ENCODE results near the gene WDR4. TPM values are rescaled to one million over a fixed set of nuclear protein-coding genes. Genes with fewer than 3 reads are reported as not detected.
A peak's percentile ranks its signal among the peaks of the same experiment; 100 is the strongest.
"Not testable (repeated sequence)": the region's sequence is repeated elsewhere in the genome, so short reads cannot be mapped to it uniquely, and the experiment has no call there.

Gene WDR4
- total RNA-seq = 10 to 100 TPM; 18.2 to 18.5 TPM

DNA sequence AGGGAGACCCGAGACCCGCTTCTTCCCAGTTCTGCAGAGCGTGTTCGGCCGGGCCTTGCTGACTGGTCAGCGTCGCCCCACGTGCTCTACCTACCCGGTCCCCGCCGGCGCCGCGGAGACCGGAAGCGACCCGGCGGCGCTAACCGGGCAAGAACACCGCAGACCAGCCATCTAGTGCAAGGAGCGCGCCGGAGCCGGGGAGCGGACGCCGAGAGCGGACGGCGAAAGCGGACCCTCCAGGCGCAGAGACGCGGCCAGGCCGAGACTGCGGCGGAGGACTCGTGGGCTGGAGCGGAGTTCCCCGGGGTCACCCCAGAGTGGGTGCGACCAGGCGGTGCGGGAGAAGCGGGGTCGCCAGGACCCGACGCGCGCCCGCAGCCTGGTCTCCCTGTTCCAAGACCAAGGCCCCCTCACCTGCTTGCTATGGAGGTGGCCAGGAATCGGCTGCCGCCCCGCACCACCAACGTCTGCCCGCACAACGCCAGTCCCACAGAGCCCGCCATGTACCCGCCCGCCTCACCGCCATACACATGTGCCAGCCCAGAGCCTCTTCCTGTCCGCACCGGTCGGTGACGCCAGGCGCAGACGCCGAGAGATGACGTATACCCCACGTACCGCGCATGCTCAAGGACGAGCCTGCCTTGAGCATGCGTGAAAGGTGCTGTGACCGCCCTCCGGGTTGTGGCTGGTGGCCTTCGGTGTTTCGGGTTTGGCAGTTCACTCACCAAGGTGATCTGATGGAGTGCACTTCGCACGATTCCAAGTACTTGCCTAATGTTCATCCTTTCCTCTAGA, at the start of gene WDR4:
TSS of gene WDR4 (minus strand) at position 547 of the 795 bp plus-strand sequence. CDS start at position 503, 44 bp downstream.
- POLR2A ChIA-PET = interaction anchor here (0.7 to 5.1 kb wide), 8 partner anchors 9 to 480 kb away, joined by 3 to 63 read pairs (median 3); partner anchors contain the start of genes NDUFV3, PKNOX1 and RSPH1
- peaks cover 31% of the 10 kb centered on the region for H3K4me1 Mint-ChIP-seq
- peak within 1 kb of the TSS; percentile 90 for H3K27ac Mint-ChIP-seq
- H3K36me3 Mint-ChIP-seq (ENCODE audit: low read depth) = peaks cover 37% of the 10 kb centered on the region
- CTCF ChIA-PET = interaction anchor here (1.8 kb wide), 1 partner anchor 13 kb away, joined by 6 read pairs; no protein-coding TSS in a partner anchor
- no peaks in the 10 kb centered on the region for H3K9me3 Mint-ChIP-seq
- H3K4me3 Mint-ChIP-seq = peak within 1 kb of the TSS; percentile 95
- H3K27me3 Mint-ChIP-seq = no peaks in the 10 kb centered on the region
- peak; percentile 99 for DNase-seq

- H3K9me3 Mint-ChIP-seq; H3K4me3 Mint-ChIP-seq; H3K36me3 Mint-ChIP-seq (ENCODE audit: low read depth); H3K27ac Mint-ChIP-seq; DNase-seq; H3K27me3 Mint-ChIP-seq: not testable (repeated sequence)
- H3K4me1 Mint-ChIP-seq = peaks cover 20% of the 10 kb centered on the region
- ChIA-PET POLR2A (interaction anchor here (1.7 kb wide), 1 partner anchor 35 kb away, joined by 4 read pairs; the partner anchor contains the start of gene NDUFV3), CTCF (interaction anchor here (1.2 kb wide), 1 partner anchor 9 kb away, joined by 3 read pairs; no protein-coding TSS in a partner anchor)
Measured at GRCh38 chr21:42927474-42928200, 48.3 kb upstream of the WDR4 start.

- ChIA-PET POLR2A (no interaction called here), CTCF (interaction anchor here (0.7 kb wide), 1 partner anchor 17 kb away, joined by 4 read pairs; no protein-coding TSS in a partner anchor)
- DNase-seq = no peak
- Mint-ChIP-seq H3K9me3 (no peaks in the 10 kb centered on the region), H3K27ac (peak within 1 kb of the TSS; percentile 61), H3K36me3 (ENCODE audit: low read depth) (no peaks in the 10 kb centered on the region), H3K4me3 (no peak within 1 kb of the TSS), H3K4me1 (peaks cover 20% of the 10 kb centered on the region), H3K27me3 (no peaks in the 10 kb centered on the region)
Measured at GRCh38 chr21:42925114-42925926, 46.0 kb upstream of the WDR4 start, which contains the start of gene ERVH48-1. TSS of gene ERVH48-1 (minus strand) at chr21:42925630. CDS start at chr21:42919006, 6,624 bp downstream.

- peak overlapping the region; percentile 61 for H3K27ac Mint-ChIP-seq
- H3K9me3 Mint-ChIP-seq = no peaks in the 10 kb centered on the region
- ChIA-PET POLR2A (no interaction called here), CTCF (no interaction called here)
- H3K27me3 Mint-ChIP-seq = no peaks in the 10 kb centered on the region
- no peaks in the 10 kb centered on the region for H3K36me3 Mint-ChIP-seq (ENCODE audit: low read depth)
- H3K4me1 Mint-ChIP-seq = peaks cover 20% of the 10 kb centered on the region
- H3K4me3 Mint-ChIP-seq = no peak overlapping the region
- no peak for DNase-seq
Measured at GRCh38 chr21:42924433-42924751, 45.1 kb upstream of the WDR4 start.

DNA sequence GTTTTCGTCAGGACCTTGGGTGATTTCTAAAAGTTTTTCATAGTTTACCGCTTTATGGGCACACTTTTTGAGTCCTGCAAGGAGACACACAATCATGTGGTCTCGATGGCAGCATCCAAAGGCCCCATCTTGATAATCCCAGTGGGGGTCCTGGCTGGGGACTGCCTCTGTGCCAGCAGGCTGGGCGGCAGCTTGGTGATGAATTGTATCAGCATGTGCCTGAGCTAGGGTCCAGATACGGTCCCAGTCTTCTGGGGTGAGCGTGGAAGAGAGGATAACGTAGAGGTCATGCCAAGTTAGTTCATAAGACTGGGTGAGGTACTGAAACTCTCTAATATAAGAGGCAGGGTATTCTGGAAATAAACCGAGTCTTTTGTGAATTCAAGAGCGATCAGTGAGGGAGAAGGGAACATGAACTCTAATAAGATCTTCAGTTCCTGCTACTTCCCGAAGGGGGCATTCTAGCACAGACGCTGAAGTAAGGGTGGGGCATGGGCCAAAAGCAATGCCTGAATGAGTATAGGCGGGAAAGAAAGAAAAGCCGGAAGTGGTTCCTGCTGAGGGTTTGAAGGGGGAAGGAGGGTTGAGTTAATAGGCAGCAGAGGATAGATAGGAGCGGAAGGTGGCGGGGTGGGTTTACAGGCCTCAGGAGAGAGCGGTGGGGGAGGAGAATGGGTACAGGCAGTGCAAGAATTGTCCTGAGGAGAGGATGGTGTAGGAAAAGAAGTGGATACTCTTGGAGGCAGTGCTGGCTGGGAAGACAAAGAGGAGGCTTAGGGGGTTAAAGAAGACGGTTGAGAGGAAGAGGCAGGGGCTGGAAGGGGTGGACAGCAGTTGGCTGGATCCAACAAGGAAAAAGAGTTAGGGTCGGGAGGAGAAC, 44.5 kb upstream of the WDR4 start:
- CTCF ChIA-PET = no interaction called here
- Mint-ChIP-seq H3K4me1 (peaks cover 20% of the 10 kb centered on the region), H3K27me3 (no peaks in the 10 kb centered on the region)

DNA sequence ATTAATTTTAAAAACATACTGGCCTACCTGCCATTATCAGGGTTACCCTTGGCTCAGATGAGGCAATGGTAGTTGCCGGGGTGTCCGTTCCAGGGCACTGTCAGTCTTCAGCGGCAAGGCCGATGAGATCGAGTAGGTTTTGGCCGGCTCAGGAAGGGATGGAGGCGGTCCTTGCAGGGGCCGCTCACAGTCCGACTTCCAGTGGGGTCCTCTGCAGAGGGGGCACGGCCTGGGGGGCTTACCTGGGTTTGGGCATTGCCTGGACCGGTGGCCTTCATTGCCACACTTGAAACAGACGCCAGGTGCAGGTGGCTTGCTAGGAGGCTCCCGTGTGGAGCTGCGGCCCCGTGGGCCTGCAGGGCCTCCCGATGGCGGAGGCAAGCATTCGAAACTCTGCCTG, 43.6 kb upstream of the WDR4 start:
- Mint-ChIP-seq H3K4me3 (no peak overlapping the region), H3K9me3 (no peaks in the 10 kb centered on the region), H3K36me3 (ENCODE audit: low read depth) (no peaks in the 10 kb centered on the region), H3K27me3 (no peaks in the 10 kb centered on the region), H3K27ac (no peak overlapping the region), H3K4me1 (peaks cover 20% of the 10 kb centered on the region)
- POLR2A ChIA-PET = no interaction called here
- CTCF ChIA-PET = no interaction called here
- DNase-seq = no peak

More for the DNA sequence above, 44.5 kb upstream of the WDR4 start:
- DNase-seq = peak; percentile 81
- Mint-ChIP-seq H3K9me3 (no peaks in the 10 kb centered on the region), H3K27ac (peak overlapping the region; percentile 61), H3K36me3 (ENCODE audit: low read depth) (no peaks in the 10 kb centered on the region), H3K4me3 (peak overlapping the region; percentile 5)
- POLR2A ChIA-PET = no interaction called here

GRCh38 chr21:42921927-42922326, 42.6 kb upstream of the WDR4 start:
- Mint-ChIP-seq H3K27me3 (no peaks in the 10 kb centered on the region), H3K4me3 (no peak overlapping the region), H3K9me3 (no peaks in the 10 kb centered on the region), H3K27ac (no peak overlapping the region), H3K36me3 (ENCODE audit: low read depth) (no peaks in the 10 kb centered on the region), H3K4me1 (peaks cover 20% of the 10 kb centered on the region)
- DNase-seq = no peak
- ChIA-PET POLR2A (interaction anchor here (1.0 kb wide), 1 partner anchor 54 kb away, joined by 3 read pairs; no protein-coding TSS in a partner anchor), CTCF (interaction anchor here (0.6 kb wide), 1 partner anchor 611 kb away, joined by 4 read pairs; no protein-coding TSS in a partner anchor)

- H3K27me3 Mint-ChIP-seq = no peaks in the 10 kb centered on the region
Measured at GRCh38 chr21:42918291-42918690, 39.0 kb upstream of the WDR4 start.

GRCh38 chr21:42913476-42913875, 34.1 kb upstream of the WDR4 start:
- DNase-seq = no peak
- POLR2A ChIA-PET = no interaction called here

More at GRCh38 chr21:42918291-42918690, 39.0 kb upstream of the WDR4 start:
- no peak overlapping the region for H3K27ac Mint-ChIP-seq
- DNase-seq = no peak
- H3K36me3 Mint-ChIP-seq (ENCODE audit: low read depth) = no peaks in the 10 kb centered on the region
- ChIA-PET POLR2A (no interaction called here), CTCF (interaction anchor here (1.4 kb wide), 1 partner anchor 10 kb away, joined by 3 read pairs; no protein-coding TSS in a partner anchor)
- H3K9me3 Mint-ChIP-seq = no peaks in the 10 kb centered on the region
- no peak overlapping the region for H3K4me3 Mint-ChIP-seq
- peaks cover 2% of the 10 kb centered on the region for H3K4me1 Mint-ChIP-seq

GRCh38 chr21:42911920-42912319, 32.6 kb upstream of the WDR4 start:
- H3K27me3 Mint-ChIP-seq, CTCF ChIA-PET, H3K4me3 Mint-ChIP-seq, H3K9me3 Mint-ChIP-seq, POLR2A ChIA-PET, DNase-seq, H3K27ac Mint-ChIP-seq, H3K4me1 Mint-ChIP-seq: not testable (repeated sequence)
- H3K36me3 Mint-ChIP-seq (ENCODE audit: low read depth) = peaks cover 20% of the 10 kb centered on the region

More at GRCh38 chr21:42913476-42913875, 34.1 kb upstream of the WDR4 start:
- Mint-ChIP-seq H3K27me3 (no peaks in the 10 kb centered on the region), H3K4me1 (no peaks in the 10 kb centered on the region), H3K4me3 (no peak overlapping the region), H3K36me3 (ENCODE audit: low read depth) (peaks cover 16% of the 10 kb centered on the region), H3K9me3 (no peaks in the 10 kb centered on the region), H3K27ac (no peak overlapping the region)
- CTCF ChIA-PET = no interaction called here

DNA sequence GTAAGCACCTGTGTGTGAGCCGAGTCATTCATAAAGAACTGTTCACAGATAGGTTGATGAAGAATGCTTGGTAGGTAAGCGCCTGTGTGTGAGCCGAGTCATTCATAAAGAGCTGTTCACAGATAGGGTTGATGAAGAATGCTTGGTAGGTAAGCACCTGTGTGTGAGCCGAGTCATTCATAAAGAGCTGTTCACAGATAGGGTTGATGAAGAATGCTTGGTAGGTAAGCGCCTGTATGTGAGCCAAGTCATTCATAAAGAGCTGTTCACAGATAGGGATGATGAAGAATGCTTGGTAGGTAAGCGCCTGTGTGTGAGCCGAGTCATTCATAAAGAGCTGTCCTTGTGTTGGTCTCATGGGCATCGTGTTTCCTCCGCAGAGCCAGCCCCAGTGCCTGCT, 29.1 kb upstream of the WDR4 start:
- H3K4me1 Mint-ChIP-seq, H3K4me3 Mint-ChIP-seq, H3K27ac Mint-ChIP-seq, H3K27me3 Mint-ChIP-seq, H3K9me3 Mint-ChIP-seq, DNase-seq: not testable (repeated sequence)
- CTCF ChIA-PET = interaction anchor here (0.6 kb wide), 1 partner anchor 1121 kb away, joined by 3 read pairs; no protein-coding TSS in a partner anchor
- peaks cover 40% of the 10 kb centered on the region for H3K36me3 Mint-ChIP-seq (ENCODE audit: low read depth)
- POLR2A ChIA-PET = interaction anchor here (0.6 kb wide), 1 partner anchor 1361 kb away, joined by 4 read pairs; no protein-coding TSS in a partner anchor

GRCh38 chr21:42906233-42906632, 26.9 kb upstream of the WDR4 start:
- H3K4me1 Mint-ChIP-seq = no peaks in the 10 kb centered on the region
- H3K36me3 Mint-ChIP-seq (ENCODE audit: low read depth) = peaks cover 45% of the 10 kb centered on the region
- DNase-seq = no peak
- POLR2A ChIA-PET = no interaction called here
- H3K9me3 Mint-ChIP-seq = no peaks in the 10 kb centered on the region
- H3K27ac Mint-ChIP-seq = no peak overlapping the region
- H3K4me3 Mint-ChIP-seq = no peak overlapping the region
- CTCF ChIA-PET = no interaction called here
- no peaks in the 10 kb centered on the region for H3K27me3 Mint-ChIP-seq

All from activated CD4-positive, alpha-beta memory T cell treated with anti-CD3 and anti-CD28 coated beads, Interleukin-2, amount 10 ng/mL, durations not matched to agents 7 days and 5 days (primary cell).